ENCODE data around the gene CD248. TPM values are rescaled to one million over a fixed set of nuclear protein-coding genes. Genes with fewer than 3 reads are reported as not detected.
A peak's percentile ranks its signal among the peaks of the same experiment; 100 is the strongest.
"Not testable (repeated sequence)": the region's sequence is repeated elsewhere in the genome, so short reads cannot be mapped to it uniquely, and the experiment has no call there.

Gene CD248
- total RNA-seq, 1 donor from 2014 or later: 31.9 TPM

GRCh38 chr11:66279092-66279734 lies 37.6 kb downstream of the CD248 start:
- peak overlapping the region; percentile 36 for H3K27ac Mint-ChIP-seq

GRCh38 chr11:66278363-66279091 lies 38.3 kb downstream of the CD248 start:
- Mint-ChIP-seq H3K9me3 (no peaks in the 10 kb centered on the region), H3K4me1 (ENCODE audit: unreplicated experiment) (peaks cover 21% of the 10 kb centered on the region)
- no peak for TF ChIP-seq CTCF (conservative IDR thresholded peaks at IDR 0.05)

More at GRCh38 chr11:66279092-66279734, 37.6 kb downstream of the CD248 start:
- Mint-ChIP-seq H3K27me3 (peaks cover 4% of the 10 kb centered on the region), H3K9me3 (no peaks in the 10 kb centered on the region), H3K4me3 (peak overlapping the region; percentile 81), H3K36me3 (no peaks in the 10 kb centered on the region), H3K4me1 (ENCODE audit: unreplicated experiment) (peaks cover 21% of the 10 kb centered on the region)
- no peak for DNase-seq (ENCODE audit: extremely low spot score, unreplicated experiment)
- no peak for TF ChIP-seq CTCF (conservative IDR thresholded peaks at IDR 0.05)

GRCh38 chr11:66277471-66278362 lies 39.1 kb downstream of the CD248 start, which contains the start of gene CNIH2:
Gene CNIH2, plus strand, starts transcription at chr11:66278175. Its CDS starts 282 bp downstream, at chr11:66278457.
- Mint-ChIP-seq H3K4me1 (ENCODE audit: unreplicated experiment) (peaks cover 21% of the 10 kb centered on the region), H3K9me3 (no peaks in the 10 kb centered on the region), H3K27ac (no peak within 1 kb of the TSS), H3K36me3 (peaks cover 5% of the 10 kb centered on the region), H3K27me3 (peaks cover 4% of the 10 kb centered on the region), H3K4me3 (peak within 1 kb of the TSS; percentile 81)
- no peak for DNase-seq (ENCODE audit: extremely low spot score, unreplicated experiment)
- no peak for TF ChIP-seq CTCF (conservative IDR thresholded peaks at IDR 0.05)

More at GRCh38 chr11:66278363-66279091, 38.3 kb downstream of the CD248 start:
- Mint-ChIP-seq H3K36me3 (peaks cover under 1% of the 10 kb centered on the region), H3K27me3 (peaks cover 4% of the 10 kb centered on the region), H3K4me3 (peak overlapping the region; percentile 81), H3K27ac (no peak overlapping the region)
- no peak for DNase-seq (ENCODE audit: extremely low spot score, unreplicated experiment)

GRCh38 chr11:66277064-66277463 lies 39.8 kb downstream of the CD248 start:
- not testable (repeated sequence) for H3K36me3 Mint-ChIP-seq; H3K27me3 Mint-ChIP-seq; DNase-seq (ENCODE audit: extremely low spot score, unreplicated experiment); H3K9me3 Mint-ChIP-seq; H3K27ac Mint-ChIP-seq
- Mint-ChIP-seq H3K4me1 (ENCODE audit: unreplicated experiment) (peaks cover 21% of the 10 kb centered on the region), H3K4me3 (peak overlapping the region; percentile 45)

- H3K27ac Mint-ChIP-seq; DNase-seq (ENCODE audit: extremely low spot score, unreplicated experiment); H3K36me3 Mint-ChIP-seq; H3K27me3 Mint-ChIP-seq; H3K9me3 Mint-ChIP-seq: not testable (repeated sequence)
- Mint-ChIP-seq H3K4me3 (peak overlapping the region; percentile 34), H3K4me1 (ENCODE audit: unreplicated experiment) (peaks cover 21% of the 10 kb centered on the region)
These were observed 40.2 kb downstream of the CD248 start for GRCh38 chr11:66276619-66277018.

GRCh38 chr11:66275984-66276612 lies 40.7 kb downstream of the CD248 start:
- no peak for DNase-seq (ENCODE audit: extremely low spot score, unreplicated experiment)
- Mint-ChIP-seq H3K4me1 (ENCODE audit: unreplicated experiment) (peaks cover 16% of the 10 kb centered on the region), H3K27ac (no peak overlapping the region), H3K9me3 (no peaks in the 10 kb centered on the region), H3K36me3 (peaks cover 5% of the 10 kb centered on the region), H3K27me3 (peaks cover 3% of the 10 kb centered on the region), H3K4me3 (peak overlapping the region; percentile 34)
- TF ChIP-seq CTCF (conservative IDR thresholded peaks at IDR 0.05): no peak

Measured in type B pancreatic cell (in vitro differentiated cells).